Choroid plexus epithelial cell (primary cell): ENCODE measurements around the gene NIM1K.
A peak's percentile ranks its signal among the peaks of the same experiment; 100 is the strongest.
"Not testable (repeated sequence)": the region's sequence is repeated elsewhere in the genome, so short reads cannot be mapped to it uniquely, and the experiment has no call there.

Source experiments
- DNase-seq: peaks from one replicate; pipeline ENCODE4 v3.0.0-alpha.2; 2010; ENCODE audit warnings: low read depth
- H3K4me3 ChIP-seq: 2 replicates; pipeline ENCODE4 v1.5.1; 2011; ENCODE audit warnings: low read depth, mild to moderate bottlenecking, control low read depth, low read length, moderate library complexity
- CTCF ChIP-seq: conservative IDR thresholded peaks from 2 replicates; pipeline ENCODE4 v1.5.1; 2011; ENCODE audit warnings: low read depth, mild to moderate bottlenecking, control low read depth, inconsistent platforms, low read length, moderate library complexity

The NIM1K gene

GRCh38 chr5:43152946-43153345, 39.1 kb upstream of the NIM1K start:
- TF ChIP-seq CTCF = no peak
- peak; percentile 31 for DNase-seq
- H3K4me3 ChIP-seq = no peak overlapping the region

- TF ChIP-seq CTCF = no peak
- H3K4me3 ChIP-seq = no peak overlapping the region
- DNase-seq = no peak
These were observed 37.6 kb upstream of the NIM1K start for GRCh38 chr5:43154469-43154868.

DNA sequence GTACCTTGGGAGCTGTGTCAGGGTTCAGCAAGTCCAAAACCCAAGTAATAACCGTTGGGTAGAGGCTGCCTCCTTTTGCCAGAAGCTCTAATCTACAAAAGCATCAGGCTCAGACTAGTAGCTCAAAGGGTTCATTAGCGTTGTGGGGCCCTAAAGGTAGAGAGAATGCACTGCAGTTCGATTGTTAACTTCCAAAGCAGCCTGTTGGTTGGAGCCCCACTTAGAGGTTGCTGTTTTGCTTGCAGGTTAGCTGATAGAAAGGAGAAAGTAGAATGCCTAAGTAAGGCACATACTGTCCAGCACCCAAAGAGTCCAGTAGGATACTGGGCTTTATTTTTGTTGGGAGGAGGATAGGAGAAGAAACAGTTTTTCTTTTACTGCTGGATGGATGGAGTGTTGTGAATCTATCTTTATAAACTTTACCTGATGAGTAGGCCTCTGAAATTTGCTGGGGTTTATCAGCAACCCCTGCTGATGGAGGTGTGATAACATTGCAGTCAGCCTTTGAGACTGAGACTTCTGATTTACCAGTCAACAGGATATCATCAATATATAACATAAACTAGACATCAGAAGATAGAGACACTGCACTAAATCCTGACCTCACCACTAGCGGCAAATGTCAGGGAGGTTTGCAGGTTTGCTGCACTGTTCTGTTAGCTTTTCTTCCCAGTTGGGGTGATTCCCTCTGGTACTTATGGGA, 36.5 kb upstream of the NIM1K start:
- H3K4me3 ChIP-seq = no peak overlapping the region
- DNase-seq = no peak
- TF ChIP-seq CTCF = no peak

GRCh38 chr5:43156388-43156787, 35.6 kb upstream of the NIM1K start:
- no peak for TF ChIP-seq CTCF
- H3K4me3 ChIP-seq = no peak overlapping the region
- DNase-seq = peak; percentile 66

DNA sequence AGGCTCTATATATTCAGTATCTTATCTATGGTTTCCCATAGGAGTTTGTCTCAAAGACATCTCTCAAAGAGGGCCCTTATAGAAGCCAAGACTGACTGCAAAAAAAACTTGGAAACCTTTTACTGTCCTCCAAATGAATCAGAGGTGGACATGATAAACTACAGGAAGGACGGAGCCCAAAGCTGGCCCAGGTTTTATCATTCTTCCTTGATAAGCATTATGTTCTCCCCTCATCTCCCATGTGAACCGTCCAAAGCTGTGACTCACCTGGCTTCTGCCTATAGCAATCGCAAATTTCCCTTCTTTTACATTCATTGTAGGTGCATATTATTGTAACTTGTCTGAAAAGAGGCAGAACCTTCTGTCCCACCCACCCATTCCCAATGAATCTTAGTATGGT, 35.0 kb upstream of the NIM1K start:
- H3K4me3 ChIP-seq = no peak overlapping the region
- no peak for TF ChIP-seq CTCF
- DNase-seq = no peak

DNA sequence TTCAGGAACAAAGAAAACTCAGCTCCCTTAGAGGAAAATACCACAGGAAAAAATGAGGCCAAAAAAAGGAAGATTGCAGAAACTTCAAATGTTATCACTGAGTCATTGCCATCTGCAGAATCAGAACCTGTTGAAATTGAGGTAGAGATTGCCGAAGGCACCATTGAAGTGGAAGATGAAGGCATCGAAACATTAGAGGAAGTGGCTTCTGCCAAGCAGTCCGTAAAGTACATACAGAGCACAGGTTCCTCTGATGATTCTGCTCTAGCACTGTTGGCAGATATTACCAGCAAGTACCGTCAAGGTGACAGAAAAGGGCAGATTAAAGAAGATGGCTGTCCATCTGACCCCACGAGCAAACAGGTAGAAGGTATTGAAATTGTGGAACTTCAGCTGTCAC, 30.8 kb upstream of the NIM1K start:
- H3K4me3 ChIP-seq = no peak overlapping the region
- no peak for DNase-seq
- TF ChIP-seq CTCF = no peak

DNA sequence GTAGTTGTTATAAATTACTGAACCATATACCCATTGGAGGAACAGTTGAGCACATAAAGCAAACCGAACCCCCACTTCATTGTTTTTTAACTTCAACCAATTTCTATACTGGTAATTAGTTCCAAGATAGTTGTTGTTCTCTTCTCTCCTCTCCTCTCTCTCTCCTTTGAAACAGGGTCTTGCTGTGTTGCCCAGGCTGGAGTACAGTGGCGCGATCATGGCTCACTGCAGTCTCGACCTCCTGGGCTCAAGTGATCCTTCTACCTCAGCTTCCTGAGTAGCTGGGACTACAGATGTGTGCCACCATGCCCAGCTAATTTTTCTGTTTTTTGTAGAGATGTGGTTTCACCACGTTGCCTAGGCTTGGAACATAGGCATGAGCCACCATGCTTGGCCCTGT, 27.2 kb upstream of the NIM1K start:
- DNase-seq, H3K4me3 ChIP-seq: not testable (repeated sequence)

DNA sequence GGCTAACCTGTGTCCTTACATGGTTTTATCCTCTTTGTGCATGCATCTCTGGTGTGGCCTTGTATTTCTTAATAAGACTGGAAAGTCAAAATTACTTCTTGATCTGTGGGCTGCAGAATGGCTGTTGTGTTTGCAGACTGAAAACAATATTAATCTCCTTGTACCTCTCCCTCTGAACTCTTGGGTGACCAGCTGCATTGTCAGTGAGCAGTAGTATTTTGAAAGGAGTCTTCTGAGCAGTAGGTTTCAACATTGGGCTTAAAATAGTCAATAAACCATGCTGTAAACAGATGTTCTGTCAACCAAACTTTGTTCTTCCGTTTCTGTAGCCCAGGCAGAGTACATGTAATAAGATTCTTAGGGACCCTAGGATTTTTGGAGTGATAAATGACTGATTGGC, 26.7 kb upstream of the NIM1K start:
- no peak for TF ChIP-seq CTCF
- no peak overlapping the region for H3K4me3 ChIP-seq
- DNase-seq = no peak
